Chondrocyte (in vitro differentiated cells): Measurements from ENCODE around the gene E2F7. TPM values are rescaled to one million over a fixed set of nuclear protein-coding genes. Genes with fewer than 3 reads are reported as not detected.

Source experiments
- DNase-seq: peaks from one replicate; pipeline ENCODE4 v3.0.0; 2021; ENCODE audit warnings: mixed read lengths, low spot score
- H3K27ac Mint-ChIP-seq: one replicate; pipeline ENCODE4 v1.8.0; 2021; ENCODE audit warnings: mild to moderate bottlenecking, moderate library complexity, mixed read lengths; ENCODE audit not compliant: unreplicated experiment
- H3K27me3 Mint-ChIP-seq: 2 replicates; pipeline ENCODE4 v1.8.0; 2021; ENCODE audit warnings: low read depth, mixed read lengths
- H3K36me3 Mint-ChIP-seq: 2 replicates; pipeline ENCODE4 v1.8.0; 2021; ENCODE audit warnings: low read depth, mixed read lengths
- H3K4me1 Mint-ChIP-seq: 2 replicates; pipeline ENCODE4 v1.8.0; 2021; ENCODE audit warnings: low read depth, mild to moderate bottlenecking, mixed read lengths
- H3K4me3 Mint-ChIP-seq: one replicate; pipeline ENCODE4 v1.8.0; 2021; ENCODE audit warnings: mild to moderate bottlenecking, moderate library complexity, mixed read lengths; ENCODE audit not compliant: unreplicated experiment
- H3K9me3 Mint-ChIP-seq: 2 replicates; pipeline ENCODE4 v1.8.0; 2021; ENCODE audit warnings: low read depth, mixed read lengths
- CTCF ChIP-seq: fragments of 200-600 bp; sonication (generic); IDR thresholded peaks from 2 replicates; pipeline ENCODE4 v1.5.0; 2021; ENCODE audit warnings: antibody characterized with exemption, mild to moderate bottlenecking, moderate library complexity
- total RNA-seq: library from RNA; stranded (reverse); gene quantifications from 3 replicates; pipeline ENCODE4 v1.2.1, GENCODE V29; 2021

The E2F7 gene
- total RNA-seq, 1 donor from 2014 or later: 2.8 TPM

GRCh38 chr12:77001276-77001675, 64.1 kb downstream of the E2F7 start:
- Mint-ChIP-seq H3K9me3 (no peaks in the 10 kb centered on the region), H3K4me1 (peaks cover 18% of the 10 kb centered on the region), H3K36me3 (no peaks in the 10 kb centered on the region), H3K4me3 (no peak overlapping the region), H3K27me3 (peaks cover 2% of the 10 kb centered on the region), H3K27ac (no peak overlapping the region)
- DNase-seq: no peak
- TF ChIP-seq CTCF: no peak

- TF ChIP-seq CTCF: no peak
- H3K36me3 Mint-ChIP-seq: no peaks in the 10 kb centered on the region
- no peak overlapping the region for H3K27ac Mint-ChIP-seq
- no peak for DNase-seq
- peaks cover 9% of the 10 kb centered on the region for H3K4me1 Mint-ChIP-seq
- H3K27me3 Mint-ChIP-seq: peaks cover 2% of the 10 kb centered on the region
- peaks cover 4% of the 10 kb centered on the region for H3K9me3 Mint-ChIP-seq
- no peak overlapping the region for H3K4me3 Mint-ChIP-seq
Measured at GRCh38 chr12:76998908-76999556, 66.3 kb downstream of the E2F7 start.

GRCh38 chr12:76998386-76998785, 67.0 kb downstream of the E2F7 start:
- no peak for TF ChIP-seq CTCF
- Mint-ChIP-seq H3K36me3 (no peaks in the 10 kb centered on the region), H3K4me1 (peaks cover 5% of the 10 kb centered on the region), H3K27ac (no peak overlapping the region), H3K4me3 (no peak overlapping the region), H3K27me3 (peaks cover 2% of the 10 kb centered on the region), H3K9me3 (peaks cover 9% of the 10 kb centered on the region)
- no peak for DNase-seq

GRCh38 chr12:76997011-76997780, 68.2 kb downstream of the E2F7 start:
- peaks cover under 1% of the 10 kb centered on the region for H3K27me3 Mint-ChIP-seq
- no peaks in the 10 kb centered on the region for H3K4me1 Mint-ChIP-seq
- no peak for DNase-seq
- TF ChIP-seq CTCF: no peak
- no peak overlapping the region for H3K27ac Mint-ChIP-seq
- no peak overlapping the region for H3K4me3 Mint-ChIP-seq
- no peaks in the 10 kb centered on the region for H3K36me3 Mint-ChIP-seq
- H3K9me3 Mint-ChIP-seq: peaks cover 10% of the 10 kb centered on the region

- Mint-ChIP-seq H3K9me3 (peaks cover 19% of the 10 kb centered on the region), H3K27ac (no peak overlapping the region), H3K27me3 (no peaks in the 10 kb centered on the region), H3K4me3 (no peak overlapping the region), H3K36me3 (peaks cover 3% of the 10 kb centered on the region), H3K4me1 (no peaks in the 10 kb centered on the region)
- DNase-seq: no peak
- no peak for TF ChIP-seq CTCF
Measured at GRCh38 chr12:76990716-76991115, 74.7 kb downstream of the E2F7 start.
